Posterior vena cava (tissue), 2 donors: ENCODE results near the gene POLG. TPM values are rescaled to one million over a fixed set of nuclear protein-coding genes. Genes with fewer than 3 reads are reported as not detected.

Source experiments
- DNase-seq: peaks from one replicate; pipeline ENCODE4 v3.0.0-alpha.2; 2020; ENCODE audit warnings: low spot score
- intact Hi-C, 2 donors: fragments of 100-400 bp; cut with DNase I; formaldehyde crosslinking; loops; one replicate each; pipeline versions ENCODE4 v1.14.1 to v1.14.2; 2022 to 2023
- total RNA-seq, 2 donors: library from RNA; stranded (reverse); fragmentation: NEBNext Ultra II Directional; extraction: Animal tissue kit (Norgen Biotek cat#: 25700); gene quantifications; one replicate each; pipeline ENCODE4 v1.2.1, GENCODE V29; 2021
- donor health status: DM: yes; HTN: yes; CAD: no.
- donor health status: DM: yes; HTN: yes; CAD: no.

POLG gene
- total RNA-seq, 2 donors from 2014 or later: 45.6 to 47.9 TPM

- DNase-seq: no peak
- intact Hi-C loops: no loop called here
Observed at GRCh38 chr15:89360294-89360971, 25.8 kb upstream of the POLG start.

DNA sequence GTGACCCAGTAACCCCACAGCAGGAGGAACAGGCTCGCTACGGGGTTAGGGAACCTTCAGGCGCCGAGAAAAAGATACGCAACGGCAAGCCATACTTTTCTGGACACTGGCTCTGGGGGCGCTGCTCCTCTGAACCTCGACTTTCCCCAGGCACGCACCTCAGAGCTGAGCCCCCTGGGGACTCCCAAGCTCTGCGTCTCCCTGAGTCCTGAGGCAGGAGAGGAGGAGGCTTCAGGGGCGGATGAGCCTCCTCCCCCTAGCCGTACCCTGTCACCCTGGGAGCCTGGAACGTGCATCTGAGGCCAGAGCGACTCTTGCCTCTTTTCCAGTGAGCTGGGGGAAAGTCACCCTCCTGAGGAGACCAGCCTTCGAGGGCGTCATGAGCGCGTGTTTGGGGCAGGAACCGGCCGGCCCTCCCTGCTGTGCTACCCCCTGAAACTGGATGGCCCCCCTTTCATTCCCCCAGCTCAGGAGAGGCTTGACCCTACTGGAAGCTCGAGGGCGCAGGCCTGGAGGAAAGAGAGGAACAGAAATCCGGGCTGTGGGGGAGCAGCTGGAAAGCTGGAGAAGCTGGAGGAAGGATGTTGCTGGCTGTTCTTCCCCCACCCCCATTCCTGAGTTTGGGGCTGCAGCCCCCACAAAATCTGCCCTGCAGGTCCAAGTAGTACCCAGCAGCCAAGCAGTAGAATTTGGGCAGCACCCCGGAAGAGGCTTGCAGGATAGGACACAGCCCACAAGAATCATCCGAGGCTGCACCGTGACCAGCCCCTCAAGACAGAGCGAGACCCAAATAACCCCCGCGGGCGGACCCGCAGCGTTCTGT is 25.1 kb upstream of the POLG start:
- DNase-seq: no peak
- intact Hi-C loops: loop anchor here (2.0 to 5.0 kb wide), 3 partner anchors 68 to 193 kb away; no protein-coding TSS in a partner anchor

DNA sequence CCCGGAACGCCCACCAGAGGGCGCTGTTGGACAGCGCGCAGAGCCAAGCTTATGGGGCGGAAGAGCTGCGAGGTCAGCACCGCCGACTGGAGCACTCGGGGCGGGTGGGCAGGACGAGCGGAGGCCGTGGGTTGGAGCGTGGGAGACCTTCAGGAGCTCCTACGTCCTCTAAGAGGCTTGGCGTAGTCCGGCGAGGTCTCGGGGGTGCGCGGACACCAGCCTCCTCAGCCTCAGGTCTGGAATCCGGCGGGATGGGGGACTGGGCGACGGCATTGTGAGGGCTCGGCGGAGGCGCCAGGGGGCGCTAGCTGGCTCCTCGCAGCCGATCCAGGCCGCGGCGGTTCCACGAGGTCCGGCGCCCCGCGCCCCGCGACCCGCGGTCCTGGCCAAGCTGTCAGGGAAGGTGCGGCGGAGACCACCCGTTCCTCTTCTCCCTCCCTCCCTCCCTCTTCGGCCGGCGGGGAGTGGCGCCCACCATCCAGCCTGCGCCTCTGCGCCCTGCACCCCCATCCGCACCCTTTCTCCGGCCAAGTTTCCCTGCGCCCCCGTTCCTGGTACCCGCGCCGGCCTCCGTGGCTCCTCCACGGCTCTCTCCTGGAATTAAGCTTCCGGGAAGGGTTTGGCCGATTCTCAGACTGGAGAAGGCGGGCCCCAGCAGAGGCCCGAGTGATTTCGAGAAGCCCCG is 24.3 kb upstream of the POLG start:
- intact Hi-C loops: loop anchor here (2.0 to 5.0 kb wide), 3 partner anchors 68 to 193 kb away; no protein-coding TSS in a partner anchor
- DNase-seq: peak; percentile 95

DNA sequence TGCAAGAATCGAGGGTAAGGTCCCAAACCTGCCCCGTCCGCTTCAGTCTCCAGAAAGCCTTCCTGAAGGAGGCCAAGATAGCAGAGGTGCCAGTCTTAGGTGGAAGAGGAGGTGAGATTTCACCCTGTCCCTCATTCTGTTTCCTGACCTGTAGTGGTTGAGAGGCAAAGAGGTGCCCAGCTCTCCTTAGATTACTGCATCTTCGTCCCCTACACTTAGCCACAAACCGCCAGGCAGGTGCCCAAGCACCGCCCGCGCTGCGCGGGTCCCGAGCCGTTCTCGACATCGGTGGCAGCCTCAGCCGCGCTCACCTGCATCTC is 23.8 kb upstream of the POLG start:
- intact Hi-C loops: loop anchor here (2.0 to 5.0 kb wide), 3 partner anchors 69 to 194 kb away; no protein-coding TSS in a partner anchor
- no peak for DNase-seq

GRCh38 chr15:89356634-89357298 is 22.1 kb upstream of the POLG start:
- intact Hi-C loops: loop anchor here (5.0 kb wide), 2 partner anchors 71 to 196 kb away; no protein-coding TSS in a partner anchor
- DNase-seq: no peak

GRCh38 chr15:89353991-89354390 is 19.4 kb upstream of the POLG start:
- intact Hi-C loops: loop anchor here in 1 of 2 donors (2.0 kb wide), 1 partner anchor 39 kb away; no protein-coding TSS in a partner anchor
- DNase-seq: no peak

DNA sequence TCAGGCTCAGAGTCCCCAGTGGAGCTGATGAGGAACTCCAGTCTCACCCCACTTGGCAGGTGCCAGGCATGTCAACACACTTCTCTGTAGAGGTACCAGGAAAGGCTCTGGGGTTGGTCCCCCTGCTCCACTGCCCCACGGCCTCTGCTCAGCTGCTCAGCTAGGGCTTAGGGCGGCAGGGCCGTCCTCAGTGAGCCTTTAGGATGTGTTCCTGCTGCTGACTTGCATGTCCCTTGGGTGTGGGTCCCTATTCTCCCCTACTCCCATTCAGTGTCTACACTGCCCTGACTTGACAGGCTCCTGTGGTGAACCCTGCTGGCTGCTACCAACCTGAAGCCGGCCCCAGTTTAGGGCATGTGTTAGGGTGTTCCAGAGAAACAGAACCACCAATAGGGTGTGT is 17.9 kb upstream of the POLG start:
- intact Hi-C loops: loop anchor here in 1 of 2 donors (2.0 kb wide), 1 partner anchor 38 kb away; no protein-coding TSS in a partner anchor

DNA sequence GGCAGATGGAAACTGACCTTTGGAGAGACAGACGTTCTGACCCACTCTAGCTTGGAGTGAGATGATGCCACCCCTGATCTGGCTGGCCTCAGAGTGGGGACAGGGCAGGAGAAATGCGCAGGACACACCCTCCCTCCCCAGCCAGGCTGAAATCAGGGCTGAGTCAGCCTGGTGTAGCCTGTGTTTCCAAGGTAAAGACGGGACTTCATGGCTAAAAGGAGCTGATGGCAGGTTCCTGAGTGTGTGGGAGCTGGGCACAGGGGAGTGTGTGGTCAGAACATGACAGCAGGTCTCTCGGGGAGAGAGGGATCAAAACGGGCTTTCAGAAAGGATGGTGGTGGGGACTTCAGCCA is 14.6 kb upstream of the POLG start:
- peak; percentile 26 for DNase-seq
- intact Hi-C loops: no loop called here

More for the DNA sequence above, 17.9 kb upstream of the POLG start:
- DNase-seq: no peak

DNA sequence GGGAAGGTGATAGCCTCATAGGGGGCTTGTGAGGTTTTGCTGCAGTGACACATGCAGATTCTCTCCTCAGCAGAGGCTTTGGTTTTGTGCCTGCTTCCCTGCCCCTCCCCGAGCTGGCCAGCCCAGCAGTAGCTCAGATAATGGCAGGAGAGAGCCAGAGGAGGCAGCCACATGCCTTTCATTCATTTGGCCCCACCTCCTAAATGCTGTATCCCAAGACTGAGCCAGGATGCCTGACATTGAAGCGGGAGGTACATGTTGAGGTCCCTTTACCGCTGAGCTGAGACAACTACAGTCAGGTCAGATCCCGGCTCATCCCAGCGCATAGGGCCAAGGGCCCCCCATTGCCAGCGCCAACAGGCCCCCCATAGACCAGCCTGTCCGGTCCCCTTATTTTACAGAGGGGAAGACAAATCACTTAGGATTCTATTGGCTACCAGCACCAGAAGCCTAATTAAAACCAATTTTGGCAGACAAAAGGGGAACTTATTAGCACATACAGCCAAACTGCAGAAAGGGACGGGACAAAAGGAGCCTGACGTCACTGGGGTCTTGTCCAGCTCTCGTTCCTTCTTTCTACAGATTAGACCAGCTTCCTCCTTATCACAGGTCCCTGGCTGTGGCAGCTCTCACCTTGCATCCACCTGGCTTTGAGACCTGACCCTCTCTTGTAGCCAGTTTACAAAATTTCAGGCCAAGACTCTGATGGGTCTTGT is 12.1 kb upstream of the POLG start:
- peak; percentile 40 for DNase-seq
- intact Hi-C loops: no loop called here

GRCh38 chr15:89345248-89345647 is 10.6 kb upstream of the POLG start:
- intact Hi-C loops: no loop called here
- DNase-seq: no peak

- peak; percentile 46 for DNase-seq
- intact Hi-C loops: no loop called here
Observed at GRCh38 chr15:89342840-89343239, 8.2 kb upstream of the POLG start.

DNA sequence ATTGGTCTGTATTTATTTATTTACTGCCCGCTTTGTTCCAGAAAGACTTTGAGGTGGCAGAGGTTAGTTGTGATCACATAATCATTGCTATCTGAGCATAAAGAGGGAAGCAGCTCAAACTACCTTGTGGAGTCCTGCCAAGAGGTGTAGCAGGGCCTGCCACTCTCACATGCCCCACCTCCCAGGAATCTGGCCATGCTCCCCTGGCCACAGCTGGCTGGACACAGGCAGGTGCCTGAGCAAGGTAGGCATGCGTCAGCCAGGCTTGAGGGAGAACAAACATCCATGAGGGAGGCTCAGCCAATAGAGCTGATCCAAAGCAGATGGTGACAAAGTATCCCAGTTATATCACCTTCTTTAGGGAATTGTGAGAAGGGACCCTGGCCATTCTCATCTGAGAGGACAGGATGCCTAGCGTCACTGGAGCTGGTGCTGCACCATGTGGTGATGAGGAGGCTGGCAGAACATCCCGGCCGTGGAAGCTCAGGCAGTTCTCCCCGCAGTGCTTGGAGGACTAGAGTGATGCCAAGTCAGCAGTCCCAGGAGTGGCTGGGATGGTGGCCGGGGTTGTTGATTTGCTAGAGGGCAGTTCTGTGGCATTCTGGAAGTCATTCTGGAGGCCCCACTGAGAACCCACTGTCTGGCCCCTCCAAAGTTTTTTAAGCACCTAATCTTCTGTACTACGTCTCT is 6.8 kb upstream of the POLG start:
- peak; percentile 46 for DNase-seq
- intact Hi-C loops: no loop called here

DNA sequence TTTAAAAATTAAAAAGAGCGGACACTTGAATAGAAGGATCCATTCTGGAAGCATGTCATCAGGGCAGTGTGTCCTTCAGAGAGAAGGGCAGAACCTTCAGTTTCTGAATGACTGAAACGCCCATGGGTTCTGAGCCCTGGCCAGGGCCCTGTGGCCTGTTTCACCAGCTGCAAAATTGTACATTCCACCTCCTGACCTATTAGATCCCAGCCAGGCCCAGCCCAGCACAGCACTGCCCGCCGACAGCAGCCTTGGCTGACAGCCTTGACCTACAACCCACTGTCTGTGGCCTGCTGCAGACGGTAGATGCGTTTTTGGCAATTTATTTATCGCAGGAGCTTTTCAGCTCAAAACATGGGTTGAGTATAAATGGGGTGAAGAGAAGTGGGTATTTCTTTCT is 5.9 kb upstream of the POLG start:
- intact Hi-C loops: no loop called here
- DNase-seq: peak; percentile 47

GRCh38 chr15:89338036-89338435 is 3.4 kb upstream of the POLG start:
- DNase-seq: peak; percentile 64
- intact Hi-C loops: no loop called here

- intact Hi-C loops: no loop called here
Observed at GRCh38 chr15:89335298-89336041, 846 bp upstream of the POLG start.

GRCh38 chr15:89333959-89334509 is 590 bp downstream of the POLG start:
- DNase-seq: no peak
- intact Hi-C loops: no loop called here

More at GRCh38 chr15:89335298-89336041, 846 bp upstream of the POLG start:
- DNase-seq: no peak
